Measurements from ENCODE around the gene PLA1A. TPM values are rescaled to one million over a fixed set of nuclear protein-coding genes. Genes with fewer than 3 reads are reported as not detected.
"Not testable (repeated sequence)": the region's sequence is repeated elsewhere in the genome, so short reads cannot be mapped to it uniquely, and the experiment has no call there.

The PLA1A gene
- total RNA-seq, 2 donors from 2014 or later: 6.7 to 11.6 TPM

- no peaks in the 10 kb centered on the region for H3K9me3 ChIP-seq
- no peak within 1 kb of the TSS for H3K4me3 ChIP-seq
- TF ChIP-seq CTCF (IDR thresholded peaks at IDR 0.05): peak in 1 of 2 donors; percentile 51
- H3K27ac ChIP-seq: no peak within 1 kb of the TSS
- H3K27me3 ChIP-seq: no peaks in the 10 kb centered on the region
- DNase-seq (ENCODE audit: low spot score): peak; percentile 72
- H3K36me3 ChIP-seq: no peaks in the 10 kb centered on the region
- peaks cover 0 to 6% of the 10 kb centered on the region in 2 donors for H3K4me1 ChIP-seq
These were observed 38.2 kb upstream of the PLA1A start, which contains the start of gene CD80 for GRCh38 chr3:119559441-119559963. Gene CD80 (minus strand): TSS chr3:119559614. CDS start chr3:119557728, 1,886 bp downstream.

- no peak overlapping the region for H3K27ac ChIP-seq
- H3K4me1 ChIP-seq: peaks cover 0 to 6% of the 10 kb centered on the region in 2 donors
- no peak for DNase-seq (ENCODE audit: low spot score)
- H3K36me3 ChIP-seq: no peaks in the 10 kb centered on the region
- no peak overlapping the region for H3K4me3 ChIP-seq
- TF ChIP-seq CTCF (IDR thresholded peaks at IDR 0.05): no peak
- no peaks in the 10 kb centered on the region for H3K9me3 ChIP-seq
- H3K27me3 ChIP-seq: no peaks in the 10 kb centered on the region
These were observed 37.5 kb upstream of the PLA1A start for GRCh38 chr3:119560160-119560559.

GRCh38 chr3:119562307-119562961 lies 35.3 kb upstream of the PLA1A start:
- Histone ChIP-seq H3K27ac (no peak overlapping the region), H3K27me3 (no peaks in the 10 kb centered on the region), H3K4me1 (peaks cover 0 to 6% of the 10 kb centered on the region in 2 donors), H3K36me3 (no peaks in the 10 kb centered on the region), H3K4me3 (no peak overlapping the region), H3K9me3 (no peaks in the 10 kb centered on the region)
- no peak for TF ChIP-seq CTCF (IDR thresholded peaks at IDR 0.05)
- no peak for DNase-seq (ENCODE audit: low spot score)

GRCh38 chr3:119563334-119563733 lies 34.4 kb upstream of the PLA1A start:
- not testable (repeated sequence) for H3K4me1 ChIP-seq; H3K36me3 ChIP-seq; H3K9me3 ChIP-seq; H3K27me3 ChIP-seq; H3K27ac ChIP-seq; H3K4me3 ChIP-seq; DNase-seq (ENCODE audit: low spot score)

GRCh38 chr3:119569156-119569555 lies 28.5 kb upstream of the PLA1A start:
- TF ChIP-seq CTCF (IDR thresholded peaks at IDR 0.05): no peak

GRCh38 chr3:119570229-119570628 lies 27.5 kb upstream of the PLA1A start:
- Histone ChIP-seq H3K36me3 (no peaks in the 10 kb centered on the region), H3K4me1 (peaks cover 0 to 7% of the 10 kb centered on the region in 2 donors), H3K9me3 (no peaks in the 10 kb centered on the region), H3K27me3 (no peaks in the 10 kb centered on the region), H3K4me3 (no peak overlapping the region), H3K27ac (peak overlapping the region in 1 of 2 donors; percentile 43)
- no peak for DNase-seq (ENCODE audit: low spot score)
- TF ChIP-seq CTCF (IDR thresholded peaks at IDR 0.05): no peak

More at GRCh38 chr3:119569156-119569555, 28.5 kb upstream of the PLA1A start:
- Histone ChIP-seq H3K4me1 (peaks cover 0 to 7% of the 10 kb centered on the region in 2 donors), H3K36me3 (no peaks in the 10 kb centered on the region), H3K9me3 (no peaks in the 10 kb centered on the region), H3K27ac (no peak overlapping the region), H3K4me3 (no peak overlapping the region), H3K27me3 (no peaks in the 10 kb centered on the region)
- no peak for DNase-seq (ENCODE audit: low spot score)

Data from right atrium auricular region (tissue), 2 donors.